HepG2 (cell line): ENCODE data around the gene KIAA1217.

Experiments
- ZNF790 ChIP-seq: sonication (generic); formaldehyde crosslinking; IDR thresholded peaks from 2 replicates; pipeline ENCODE4 v1.8.0; 2022; ENCODE audit warnings: missing genetic modification reagents, mild to moderate bottlenecking, borderline replicate concordance
- TF ChIP-seq, protein P1 (sequence below): sonication (generic); formaldehyde crosslinking; IDR thresholded peaks from 2 replicates; pipeline ENCODE4 v1.4.0; 2020; ENCODE audit warnings: mild to moderate bottlenecking, missing genetic modification reagents

DNA sequence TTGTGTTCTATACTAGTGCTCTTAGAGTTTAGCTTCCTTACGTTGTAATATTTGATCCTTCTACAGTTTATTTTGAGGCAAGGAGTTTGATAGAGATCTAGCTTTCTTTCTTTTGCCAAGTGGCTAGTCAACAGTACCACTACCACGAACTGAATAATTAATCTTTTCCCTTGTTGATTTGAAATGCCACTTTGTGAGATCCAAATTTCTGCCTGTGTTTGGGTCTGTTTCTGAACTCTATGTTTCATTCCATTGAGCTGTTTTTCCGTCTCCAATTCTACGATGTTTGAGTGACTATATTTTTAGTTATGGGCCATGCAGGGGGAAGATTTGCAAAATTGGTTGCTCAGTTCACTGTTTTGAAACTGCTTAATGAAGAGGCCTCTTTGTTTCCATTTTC is 134.7 kb downstream of the KIAA1217 start:
- no peak for TF ChIP-seq ZNF790 (CRISPR knock-in tag)
- TF ChIP-seq, protein P1, sequence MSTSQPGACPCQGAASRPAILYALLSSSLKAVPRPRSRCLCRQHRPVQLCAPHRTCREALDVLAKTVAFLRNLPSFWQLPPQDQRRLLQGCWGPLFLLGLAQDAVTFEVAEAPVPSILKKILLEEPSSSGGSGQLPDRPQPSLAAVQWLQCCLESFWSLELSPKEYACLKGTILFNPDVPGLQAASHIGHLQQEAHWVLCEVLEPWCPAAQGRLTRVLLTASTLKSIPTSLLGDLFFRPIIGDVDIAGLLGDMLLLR, result no peak
